ENCODE results near the gene FAM221B.

DNA sequence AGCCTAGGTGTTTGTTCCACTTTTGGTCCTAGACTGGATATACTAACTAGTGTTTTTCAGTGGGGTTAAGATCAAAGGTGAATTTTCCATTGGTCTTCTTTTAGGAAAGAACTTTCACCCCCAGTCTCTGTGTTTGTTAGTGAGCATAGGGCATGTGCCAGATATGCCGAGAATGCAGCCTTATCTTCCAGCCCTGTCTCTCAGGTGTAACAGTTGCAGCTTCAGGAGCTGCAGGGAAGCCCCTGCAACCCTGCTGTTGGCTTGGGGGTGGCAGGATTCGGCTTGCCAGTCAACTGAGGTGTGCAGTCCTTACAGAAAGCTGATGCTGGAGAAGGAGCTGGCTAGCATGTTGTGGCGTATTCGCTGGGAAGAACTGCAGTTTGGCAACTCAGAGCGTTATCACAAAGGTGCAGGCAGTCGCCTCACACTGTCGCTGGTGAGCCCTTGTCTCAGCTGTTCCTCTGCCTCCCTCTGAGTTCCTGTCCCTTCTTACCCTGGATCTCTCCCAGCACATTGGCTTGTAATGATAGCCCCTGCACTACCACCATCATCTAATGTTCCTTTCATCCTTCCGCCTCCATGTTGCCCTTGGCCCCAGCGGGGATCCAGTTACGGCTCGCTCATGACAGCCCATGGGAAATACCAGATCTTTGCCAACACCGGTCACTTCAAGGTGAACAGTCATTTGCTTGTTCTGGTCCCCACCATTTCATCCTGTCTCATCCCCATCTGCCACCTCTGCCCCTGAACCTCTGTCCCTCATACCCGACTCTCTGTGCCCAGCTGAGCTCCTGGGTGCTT, 27.0 kb downstream of the FAM221B start:
- TF ChIP-seq CTCF (IDR thresholded peaks at IDR 0.05; ENCODE audit: low read depth, low read length), result no peak
- no peak for TF ChIP-seq EZH2phosphoT487 (IDR thresholded peaks at IDR 0.05; ENCODE audit: low read depth)
